Naive thymus-derived CD4-positive, alpha-beta T cell (primary cell): ENCODE results near the gene DTD1. TPM values are rescaled to one million over a fixed set of nuclear protein-coding genes. Genes with fewer than 3 reads are reported as not detected.

Experiments
- ATAC-seq: fragments of 150-1000 bp; cut with Tn5 transposase; 2 replicates; pipeline ENCODE4 v1.10.0; 2021; ENCODE audit warnings: mild to moderate bottlenecking, moderate library complexity
- CTCF ChIA-PET: fragments of 350-600 bp; sonication (Branson Sonifier 250); formaldehyde crosslinking; loops from one replicate; lab custom pipeline; 2021; ENCODE audit warnings: antibody characterized with exemption; lab: Charles Lee
- POLR2A ChIA-PET: fragments of 350-600 bp; sonication (Branson Sonifier 250); formaldehyde crosslinking; loops from one replicate; lab custom pipeline; 2021; ENCODE audit warnings: antibody characterized with exemption, inconsistent platforms; lab: Charles Lee
- DNase-seq, 9 donors: peaks; one replicate each; pipeline versions ENCODE4 v3.0.0 to v3.0.0-alpha.2; 2020 to 2022; ENCODE audit warnings: mixed read lengths in 1 of 9
- H3K27ac ChIP-seq: one replicate; pipeline ENCODE4 v1.7.0; 2013; ENCODE audit warnings: mild to moderate bottlenecking, low read depth, low read length, moderate library complexity
- H3K27me3 ChIP-seq, 2 donors: one replicate each; pipeline ENCODE4 v1.7.0; 2013; ENCODE audit warnings: low read length in 2 of 2, mild to moderate bottlenecking in 2 of 2, moderate library complexity in 2 of 2; ENCODE audit not compliant: control insufficient read depth in 2 of 2, insufficient read depth in 2 of 2
- H3K36me3 ChIP-seq, 3 experiments: 1 replicate in 2 of 3; 2 replicates in 1 of 3; pipeline ENCODE4 v1.7.0; 2013; ENCODE audit warnings: low read length in 3 of 3, mild to moderate bottlenecking in 3 of 3, moderate library complexity in 1 of 3; ENCODE audit not compliant: insufficient read depth in 3 of 3, control insufficient read depth in 2 of 3
- H3K4me1 ChIP-seq, 2 donors: one replicate each; pipeline ENCODE4 v1.7.0; 2013; ENCODE audit warnings: low read length in 2 of 2, mild to moderate bottlenecking in 2 of 2, moderate library complexity in 1 of 2; ENCODE audit not compliant: control insufficient read depth in 2 of 2, insufficient read depth in 2 of 2
- H3K4me3 ChIP-seq: 2 replicates; pipeline ENCODE4 v1.7.0; 2013; ENCODE audit warnings: mild to moderate bottlenecking, low read length
- H3K9me3 ChIP-seq, 3 experiments: 1 replicate in 2 of 3; 2 replicates in 1 of 3; pipeline ENCODE4 v1.7.0; 2013; ENCODE audit warnings: low read length in 3 of 3; ENCODE audit not compliant: control insufficient read depth in 2 of 3
- H3K27ac Mint-ChIP-seq, 9 donors: one replicate each; pipeline ENCODE4 v1.8.0; 2020 to 2022; ENCODE audit warnings: mixed read lengths in 9 of 9, mild to moderate bottlenecking in 8 of 9, moderate library complexity in 5 of 9, inconsistent platforms in 2 of 9
- H3K27me3 Mint-ChIP-seq, 5 donors: one replicate each; pipeline ENCODE4 v1.8.0; 2021 to 2022; ENCODE audit warnings: mixed read lengths in 5 of 5, mild to moderate bottlenecking in 1 of 5
- H3K36me3 Mint-ChIP-seq, 5 donors: one replicate each; pipeline ENCODE4 v1.8.0; 2020 to 2022; ENCODE audit warnings: mixed read lengths in 5 of 5, mild to moderate bottlenecking in 3 of 5, inconsistent platforms in 1 of 5
- H3K4me1 Mint-ChIP-seq, 7 donors: one replicate each; pipeline ENCODE4 v1.8.0; 2020 to 2022; ENCODE audit warnings: mixed read lengths in 7 of 7, mild to moderate bottlenecking in 3 of 7, inconsistent platforms in 1 of 7
- H3K4me3 Mint-ChIP-seq, 10 donors: one replicate each; pipeline ENCODE4 v1.8.0; 2020 to 2022; ENCODE audit warnings: mild to moderate bottlenecking in 10 of 10, mixed read lengths in 10 of 10, moderate library complexity in 6 of 10, inconsistent platforms in 2 of 10
- H3K9me3 Mint-ChIP-seq, 11 donors: one replicate each; pipeline ENCODE4 v1.8.0; 2020 to 2022; ENCODE audit warnings: mixed read lengths in 11 of 11, mild to moderate bottlenecking in 4 of 11, inconsistent platforms in 1 of 11, moderate library complexity in 1 of 11
- intact Hi-C, 2 donors: fragments of 100-400 bp; cut with micrococcal nuclease; formaldehyde crosslinking; loops; one replicate each; pipeline ENCODE4 v1.15.1; 2023
- polyA plus RNA-seq, 2 donors: library from polyadenylated mRNA; unstranded; fragments of 300-500 nt; fragmentation: Illumina TruSeq; gene quantifications; one replicate each; pipeline ENCODE4 v1.2.3, GENCODE V29; 2021
- total RNA-seq, 6 experiments: library from RNA in 5 of 6; stranded (reverse) in 5 of 6; gene quantifications; 1 replicate in 5 of 6; 2 replicates in 1 of 6; pipeline ENCODE4 v1.2.3 and lab custom pipeline; 2021 to 2026

Gene DTD1
- total and polyA plus RNA-seq, 7 experiments from 2014 or later: 12.7 to 42.5 (median 16.6) TPM

DNA sequence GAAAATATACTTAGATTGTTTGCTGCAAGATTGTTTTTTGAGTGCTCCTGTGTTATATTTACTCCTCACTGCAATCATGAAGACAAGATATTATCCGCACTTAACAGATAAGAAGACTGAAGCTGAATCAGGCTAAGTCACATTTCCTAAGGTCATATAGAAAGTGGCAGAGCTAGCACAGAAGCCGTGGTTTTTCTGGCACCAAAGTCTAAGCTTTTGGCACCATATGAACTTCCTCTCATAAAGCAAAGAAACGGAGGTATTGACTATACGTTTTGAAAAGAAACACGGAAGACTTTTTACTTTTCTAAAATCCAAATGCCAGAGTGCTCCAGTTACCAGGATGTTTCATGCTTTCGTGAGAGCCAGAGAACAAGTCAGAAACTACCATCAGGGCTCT lies 9.3 kb upstream of the DTD1 start:
- no peak overlapping the region for H3K4me3 ChIP-seq
- H3K9me3 Mint-ChIP-seq: no peaks in the 10 kb centered on the region
- H3K27me3 ChIP-seq: no peaks in the 10 kb centered on the region
- no peak overlapping the region for H3K27ac ChIP-seq
- no peaks in the 10 kb centered on the region for H3K9me3 ChIP-seq
- H3K27me3 Mint-ChIP-seq: peaks cover 0 to 1% (median 0%) of the 10 kb centered on the region in 5 donors
- POLR2A ChIA-PET: interaction anchor here (1.0 to 1.6 kb wide), 2 partner anchors 9 to 12 kb away, joined by 4 to 5 read pairs; partner anchors contain the start of gene DTD1
- peak overlapping the region in 4 of 9 donors; percentile 0 to 62 (median 32) for H3K27ac Mint-ChIP-seq
- CTCF ChIA-PET: no interaction called here
- DNase-seq (no peak), ATAC-seq (no peak)
- H3K4me3 Mint-ChIP-seq: peak overlapping the region in 4 of 10 donors; percentile 21 to 55 (median 39)
- H3K36me3 Mint-ChIP-seq: no peaks in the 10 kb centered on the region
- peaks cover 0 to 10% (median 5%) of the 10 kb centered on the region in 7 donors for H3K4me1 Mint-ChIP-seq
- intact Hi-C loops: no loop called here
- no peaks in the 10 kb centered on the region for H3K36me3 ChIP-seq
- H3K4me1 ChIP-seq: no peaks in the 10 kb centered on the region

GRCh38 chr20:18580012-18580411 lies 7.8 kb upstream of the DTD1 start:
- ChIA-PET POLR2A (interaction anchor here (1.1 kb wide), 1 partner anchor 10 kb away, joined by 3 read pairs; no protein-coding TSS in a partner anchor), CTCF (no interaction called here)
- no peaks in the 10 kb centered on the region for H3K36me3 ChIP-seq
- no peaks in the 10 kb centered on the region for H3K4me1 ChIP-seq
- ATAC-seq (no peak), DNase-seq (no peak)
- no peak overlapping the region for H3K27ac Mint-ChIP-seq
- H3K27me3 Mint-ChIP-seq: peaks cover 0 to 9% (median 6%) of the 10 kb centered on the region in 5 donors
- intact Hi-C loops: no loop called here
- no peaks in the 10 kb centered on the region for H3K27me3 ChIP-seq
- H3K4me1 Mint-ChIP-seq: peaks cover 2 to 10% (median 5%) of the 10 kb centered on the region in 7 donors
- H3K4me3 ChIP-seq: no peak overlapping the region
- H3K36me3 Mint-ChIP-seq: peaks cover 0 to 4% (median 0%) of the 10 kb centered on the region in 5 donors
- H3K4me3 Mint-ChIP-seq: no peak overlapping the region
- no peaks in the 10 kb centered on the region for H3K9me3 Mint-ChIP-seq
- H3K9me3 ChIP-seq: no peaks in the 10 kb centered on the region
- H3K27ac ChIP-seq: no peak overlapping the region

DNA sequence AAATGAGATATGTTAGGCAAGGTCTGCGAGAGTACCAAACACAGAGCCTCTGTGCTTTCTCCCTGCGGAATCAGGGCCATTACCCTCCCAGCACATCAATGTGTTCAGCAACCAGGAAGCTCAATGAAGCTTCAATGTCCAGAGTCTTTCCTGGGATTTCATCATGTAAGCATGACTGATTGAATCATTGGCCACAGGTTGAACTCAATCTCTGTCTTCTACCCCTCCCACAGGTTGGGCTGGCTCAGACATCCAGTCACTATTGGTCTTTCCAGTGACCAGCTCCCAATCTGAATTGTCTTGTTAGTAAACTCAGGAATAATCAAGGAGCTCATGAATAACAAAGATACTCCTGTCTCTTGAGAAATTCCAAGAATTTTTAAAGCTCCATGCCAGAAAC lies 2.7 kb upstream of the DTD1 start:
- Histone ChIP-seq H3K4me3 (no peak overlapping the region), H3K36me3 (no peaks in the 10 kb centered on the region), H3K27ac (no peak overlapping the region), H3K9me3 (no peaks in the 10 kb centered on the region), H3K27me3 (no peaks in the 10 kb centered on the region), H3K4me1 (peaks cover 0 to 4% of the 10 kb centered on the region in 2 donors)
- Mint-ChIP-seq H3K36me3 (peaks cover 0 to 4% (median 0%) of the 10 kb centered on the region in 5 donors), H3K4me3 (no peak overlapping the region), H3K4me1 (peaks cover 13 to 29% (median 25%) of the 10 kb centered on the region in 7 donors), H3K9me3 (no peaks in the 10 kb centered on the region), H3K27me3 (peaks cover 0 to 11% (median 9%) of the 10 kb centered on the region in 5 donors), H3K27ac (no peak overlapping the region)
- no peak for ATAC-seq
- no peak for DNase-seq
- ChIA-PET POLR2A (interaction anchor here (0.7 kb wide), 1 partner anchor 14 kb away, joined by 3 read pairs; no protein-coding TSS in a partner anchor), CTCF (no interaction called here)
- intact Hi-C loops: loop anchor here in 1 of 2 donors (5.0 kb wide), 2 partner anchors 173 to 1432 kb away; partner anchors contain the start of gene NAA20

- H3K9me3 ChIP-seq: no peaks in the 10 kb centered on the region
- H3K4me3 ChIP-seq: peak overlapping the region; percentile 68
- H3K36me3 ChIP-seq: no peaks in the 10 kb centered on the region
- peak overlapping the region; percentile 74 for H3K27ac ChIP-seq
- H3K27me3 ChIP-seq: no peaks in the 10 kb centered on the region
- H3K27ac Mint-ChIP-seq: peak overlapping the region; percentile 74 to 94 (median 89)
- H3K4me1 Mint-ChIP-seq: peaks cover 16 to 39% (median 27%) of the 10 kb centered on the region in 7 donors
- peaks cover 0 to 11% (median 8%) of the 10 kb centered on the region in 5 donors for H3K27me3 Mint-ChIP-seq
- H3K4me1 ChIP-seq: peaks cover 0 to 4% of the 10 kb centered on the region in 2 donors
- CTCF ChIA-PET: interaction anchor here (1.1 kb wide), 1 partner anchor 82 kb away, joined by 3 read pairs; the partner anchor contains the start of gene SEC23B
- H3K9me3 Mint-ChIP-seq: no peaks in the 10 kb centered on the region
- intact Hi-C loops: loop anchor here (1.0 to 5.0 kb wide), 7 partner anchors 21 to 1429 kb away; partner anchors contain the start of genes SMIM26 (in 2 of the 2), ZNF133 (in 2 of the 2) and NAA20 (in 1 of the 2)
- POLR2A ChIA-PET: interaction anchor here (0.6 to 1.9 kb wide), 7 partner anchors 10 to 522 kb away, joined by 3 to 15 read pairs (median 4); partner anchors contain the start of genes SEC23B and SMIM26
- H3K4me3 Mint-ChIP-seq: peak overlapping the region; percentile 81 to 99 (median 90)
- ATAC-seq (no peak), DNase-seq (peak in 1 of 9 donors; percentile 4)
- H3K36me3 Mint-ChIP-seq: peaks cover 0 to 4% (median 0%) of the 10 kb centered on the region in 5 donors
These were observed 700 bp downstream of the DTD1 start for GRCh38 chr20:18588574-18588933.

DNA sequence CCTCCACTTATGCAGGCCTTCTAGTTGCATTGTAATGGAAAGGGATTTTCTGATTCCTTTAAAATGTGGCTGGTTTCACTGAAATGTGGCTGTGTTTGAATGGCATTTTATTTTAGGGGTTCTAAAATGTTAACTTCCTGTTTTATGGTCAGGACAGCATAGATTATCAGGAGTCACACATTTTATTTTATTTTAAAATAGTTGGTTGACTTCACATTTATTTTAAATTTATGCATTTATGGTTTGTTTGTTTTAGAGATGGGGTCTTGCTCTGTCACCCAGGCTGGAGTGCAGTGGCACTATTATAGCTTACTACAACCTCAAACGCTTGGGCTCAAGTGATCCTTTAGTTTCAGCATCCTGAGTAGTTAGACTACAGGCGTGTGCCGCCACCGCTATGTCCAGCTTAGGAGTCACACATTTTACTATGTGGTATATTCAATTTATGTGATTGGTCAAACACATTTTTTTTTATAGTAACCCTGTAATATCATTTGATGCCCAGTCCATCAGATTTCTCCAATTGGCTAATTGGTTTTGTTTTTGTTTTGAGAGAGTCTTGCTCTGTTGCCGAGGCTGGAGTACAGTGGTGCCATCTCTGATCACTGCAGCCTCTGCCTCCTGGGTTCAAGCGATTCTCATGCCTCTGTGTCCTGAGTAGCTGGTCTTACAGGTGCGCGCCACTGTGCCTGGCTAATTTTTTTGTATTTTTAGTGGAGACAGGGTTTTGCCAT lies 2.3 kb downstream of the DTD1 start:
- no peaks in the 10 kb centered on the region for H3K9me3 Mint-ChIP-seq
- peaks cover 0 to 4% (median 0%) of the 10 kb centered on the region in 5 donors for H3K27me3 Mint-ChIP-seq
- ATAC-seq (no peak), DNase-seq (no peak)
- Histone ChIP-seq H3K4me3 (no peak overlapping the region), H3K36me3 (peaks cover 0 to 5% (median 0%) of the 10 kb centered on the region in 3 experiments), H3K27me3 (no peaks in the 10 kb centered on the region), H3K9me3 (no peaks in the 10 kb centered on the region), H3K27ac (peak overlapping the region; percentile 74), H3K4me1 (peaks cover 0 to 4% of the 10 kb centered on the region in 2 donors)
- POLR2A ChIA-PET: no interaction called here
- H3K4me3 Mint-ChIP-seq: peak overlapping the region in 7 of 10 donors; percentile 34 to 99 (median 81)
- intact Hi-C loops: loop anchor here (2.0 to 5.0 kb wide), 5 partner anchors 177 to 1427 kb away; partner anchors contain the start of genes ZNF133 (in 2 of the 2) and NAA20 (in 1 of the 2)
- H3K36me3 Mint-ChIP-seq: no peaks in the 10 kb centered on the region
- peaks cover 16 to 39% (median 27%) of the 10 kb centered on the region in 7 donors for H3K4me1 Mint-ChIP-seq
- H3K27ac Mint-ChIP-seq: peak overlapping the region in 8 of 9 donors; percentile 74 to 94 (median 89)
- CTCF ChIA-PET: no interaction called here

DNA sequence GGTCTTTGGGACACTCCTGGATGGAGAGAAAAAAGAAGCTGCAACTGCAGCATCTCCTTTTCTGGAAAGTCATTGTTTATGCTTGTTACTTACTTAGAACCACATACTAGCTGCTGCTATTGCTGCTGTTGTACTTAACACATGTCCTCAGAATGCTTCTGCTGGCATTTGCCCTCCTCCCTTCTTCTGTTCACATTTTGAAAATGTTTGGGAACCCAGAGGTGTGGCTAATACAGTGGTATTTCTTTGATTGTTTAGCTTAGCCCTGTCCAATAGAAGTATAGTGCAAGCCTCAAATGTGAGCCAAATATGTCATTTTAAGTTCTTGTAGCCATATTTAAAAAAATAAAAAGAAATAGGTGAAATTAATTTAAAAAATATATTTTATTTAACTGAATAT lies 8.4 kb downstream of the DTD1 start:
- no peak overlapping the region for H3K27ac ChIP-seq
- intact Hi-C loops: no loop called here
- CTCF ChIA-PET: no interaction called here
- no peak overlapping the region for H3K4me3 ChIP-seq
- no peak for DNase-seq
- H3K9me3 ChIP-seq: no peaks in the 10 kb centered on the region
- peaks cover 0 to 6% (median 4%) of the 10 kb centered on the region in 7 donors for H3K4me1 Mint-ChIP-seq
- H3K36me3 Mint-ChIP-seq: peaks cover 10 to 48% (median 25%) of the 10 kb centered on the region in 5 donors
- H3K4me3 Mint-ChIP-seq: no peak overlapping the region
- peaks cover 0 to 20% (median 4%) of the 10 kb centered on the region in 3 experiments for H3K36me3 ChIP-seq
- H3K27me3 Mint-ChIP-seq: no peaks in the 10 kb centered on the region
- no peak overlapping the region for H3K27ac Mint-ChIP-seq
- H3K9me3 Mint-ChIP-seq: no peaks in the 10 kb centered on the region
- H3K4me1 ChIP-seq: no peaks in the 10 kb centered on the region
- no peaks in the 10 kb centered on the region for H3K27me3 ChIP-seq
- ATAC-seq: no peak
- POLR2A ChIA-PET: no interaction called here
